Thyroid gland (tissue), 4 donors: ENCODE results near the gene TBC1D16. TPM values are rescaled to one million over a fixed set of nuclear protein-coding genes. Genes with fewer than 3 reads are reported as not detected.

Experiments
- DNase-seq, 2 donors: peaks; one replicate each; pipeline ENCODE4 v3.0.0-alpha.2; 2019
- H3K27ac ChIP-seq, 3 donors: fragments of 200-600 bp; sonication (generic); 1 replicate in 2 of 3; 2 replicates in 1 of 3; pipeline ENCODE4 v1.5.1; 2016 to 2019; ENCODE audit warnings: mild to moderate bottlenecking in 1 of 3, moderate library complexity in 1 of 3
- H3K27me3 ChIP-seq: fragments of 200-600 bp; sonication (generic); one replicate; pipeline ENCODE4 v1.5.1; 2019
- H3K36me3 ChIP-seq, 2 donors: fragments of 200-600 bp; sonication (generic); one replicate each; pipeline ENCODE4 v1.5.1; 2016 to 2019
- H3K4me1 ChIP-seq, 2 donors: fragments of 200-600 bp; sonication (generic); one replicate each; pipeline ENCODE4 v1.5.1; 2017 to 2019
- H3K4me3 ChIP-seq, 3 donors: fragments of 200-600 bp; sonication (generic); replicated peaks in 1 of 3; 1 replicate in 2 of 3; 2 replicates in 1 of 3; pipeline ENCODE4 v1.5.1; 2016; ENCODE audit warnings: mild to moderate bottlenecking in 1 of 3
- H3K9me3 ChIP-seq: fragments of 200-600 bp; sonication (generic); one replicate; pipeline ENCODE4 v1.5.1; 2017
- CTCF ChIP-seq, 6 experiments: fragments of 200-600 bp in 3 of 6; fragments of 450-650 bp in 3 of 6; sonication (generic) in 3 of 6; IDR thresholded peaks; one replicate each; pipeline ENCODE4 v1.5.1; 2016 to 2019; ENCODE audit warnings: antibody characterized with exemption in 6 of 6, mild to moderate bottlenecking in 2 of 6, inconsistent platforms in 1 of 6, moderate library complexity in 1 of 6
- POLR2A ChIP-seq, 2 donors: fragments of 450-650 bp; IDR thresholded peaks; one replicate each; pipeline ENCODE4 v1.6.1; 2017; ENCODE audit warnings: antibody characterized with exemption in 2 of 2, mild to moderate bottlenecking in 2 of 2, moderate library complexity in 1 of 2
- WGBS, 2 donors: methylation state at CpG; one replicate each; pipeline ENCODE4 v1.1.5; 2017; 5-methylcytosine and 5-hydroxymethylcytosine counted together
- intact Hi-C: fragments of 100-400 bp; cut with DNase I; formaldehyde crosslinking; loops from one replicate; pipeline ENCODE4 v1.15.1; 2023
- total RNA-seq, 4 donors: library from RNA; depleted of rRNA; stranded (reverse); fragments of >200 nt; gene quantifications; one replicate each; pipeline ENCODE4 v1.2.3, GENCODE V29; 2016

The TBC1D16 gene
- total RNA-seq, 4 donors from 2014 or later: 25.4 to 32.2 (median 29.8) TPM

GRCh38 chr17:80064696-80065095, 29.0 kb upstream of the TBC1D16 start:
- no peaks in the 10 kb centered on the region for H3K36me3 ChIP-seq
- intact Hi-C loops: no loop called here
- 86 to 92% methylated on average over 8 of the region's 8 CpGs for WGBS, 2 donors
- no peak for TF ChIP-seq POLR2A (IDR thresholded peaks at IDR 0.05)
- no peak for TF ChIP-seq CTCF (IDR thresholded peaks at IDR 0.05)
- no peaks in the 10 kb centered on the region for H3K9me3 ChIP-seq
- peaks cover 0 to 16% of the 10 kb centered on the region in 2 donors for H3K4me1 ChIP-seq
- H3K4me3 ChIP-seq: no peak overlapping the region
- H3K27ac ChIP-seq: no peak overlapping the region
- DNase-seq: no peak
- H3K27me3 ChIP-seq: no peaks in the 10 kb centered on the region

- no peak for TF ChIP-seq CTCF (IDR thresholded peaks at IDR 0.05)
- TF ChIP-seq POLR2A (IDR thresholded peaks at IDR 0.05): no peak
- no peak overlapping the region for H3K4me3 ChIP-seq
- no peaks in the 10 kb centered on the region for H3K27me3 ChIP-seq
- no peaks in the 10 kb centered on the region for H3K9me3 ChIP-seq
- peaks cover 0 to 9% of the 10 kb centered on the region in 2 donors for H3K4me1 ChIP-seq
- WGBS, 2 donors: 85 to 93% methylated on average over 23 to 24 of the region's 27 CpGs
- H3K36me3 ChIP-seq: no peaks in the 10 kb centered on the region
- intact Hi-C loops: no loop called here
- peak; percentile 41 to 63 for DNase-seq
- no peak overlapping the region for H3K27ac ChIP-seq
These were observed 28.3 kb upstream of the TBC1D16 start for GRCh38 chr17:80063830-80064585.

DNA sequence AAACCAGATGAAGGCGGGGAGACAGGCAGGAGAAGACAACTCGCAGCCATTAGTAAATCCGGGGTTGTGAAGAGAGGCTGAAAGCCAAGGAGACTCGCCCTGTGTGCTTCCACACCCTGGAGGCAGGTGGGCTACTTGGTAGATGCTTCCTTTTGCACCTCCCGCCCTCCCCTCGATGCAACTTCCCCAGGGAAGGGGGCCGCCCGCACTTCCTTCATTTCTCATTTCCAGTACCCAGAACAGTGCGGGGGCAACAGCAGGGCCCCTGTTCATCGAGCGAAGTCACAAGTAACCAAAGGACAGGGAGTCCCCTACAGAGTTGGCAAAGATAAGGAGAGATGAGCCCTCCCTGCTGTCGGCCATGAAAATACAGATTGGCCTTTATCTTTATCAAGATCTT, 25.7 kb upstream of the TBC1D16 start:
- Histone ChIP-seq H3K27ac (no peak overlapping the region), H3K4me1 (peaks cover 0 to 4% of the 10 kb centered on the region in 2 donors), H3K4me3 (no peak overlapping the region), H3K27me3 (no peaks in the 10 kb centered on the region), H3K36me3 (no peaks in the 10 kb centered on the region), H3K9me3 (no peaks in the 10 kb centered on the region)
- WGBS, 2 donors: 95% methylated on average over 12 of the region's 12 CpGs
- intact Hi-C loops: no loop called here
- DNase-seq: no peak
- no peak for TF ChIP-seq POLR2A (IDR thresholded peaks at IDR 0.05)
- TF ChIP-seq CTCF (IDR thresholded peaks at IDR 0.05): no peak

DNA sequence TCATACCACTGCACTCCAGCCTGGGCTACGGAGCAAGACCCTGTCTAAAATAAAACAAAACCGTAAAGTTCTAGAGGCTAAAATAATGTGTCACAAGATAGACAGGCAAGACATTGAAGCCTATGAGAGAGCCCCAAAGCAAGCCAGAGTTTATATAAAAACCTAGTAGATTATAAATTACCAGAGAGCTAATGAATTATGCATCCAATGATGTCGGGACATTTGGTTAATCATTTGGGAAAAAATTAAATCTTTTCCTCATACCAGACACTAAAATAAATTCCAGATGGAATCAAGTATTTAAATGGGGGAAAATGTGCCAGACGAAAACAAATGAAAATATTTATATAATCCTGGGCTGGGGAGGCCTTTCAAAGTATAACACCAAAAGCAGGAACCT, 25.0 kb upstream of the TBC1D16 start:
- Histone ChIP-seq H3K9me3 (no peaks in the 10 kb centered on the region), H3K27me3 (no peaks in the 10 kb centered on the region), H3K27ac (no peak overlapping the region), H3K36me3 (no peaks in the 10 kb centered on the region), H3K4me1 (peaks cover 0 to 4% of the 10 kb centered on the region in 2 donors), H3K4me3 (no peak overlapping the region)
- intact Hi-C loops: no loop called here
- TF ChIP-seq CTCF (IDR thresholded peaks at IDR 0.05): no peak
- no peak for TF ChIP-seq POLR2A (IDR thresholded peaks at IDR 0.05)
- no peak for DNase-seq
- WGBS, 2 donors: 82 to 83% methylated on average over 4 of the region's 4 CpGs

DNA sequence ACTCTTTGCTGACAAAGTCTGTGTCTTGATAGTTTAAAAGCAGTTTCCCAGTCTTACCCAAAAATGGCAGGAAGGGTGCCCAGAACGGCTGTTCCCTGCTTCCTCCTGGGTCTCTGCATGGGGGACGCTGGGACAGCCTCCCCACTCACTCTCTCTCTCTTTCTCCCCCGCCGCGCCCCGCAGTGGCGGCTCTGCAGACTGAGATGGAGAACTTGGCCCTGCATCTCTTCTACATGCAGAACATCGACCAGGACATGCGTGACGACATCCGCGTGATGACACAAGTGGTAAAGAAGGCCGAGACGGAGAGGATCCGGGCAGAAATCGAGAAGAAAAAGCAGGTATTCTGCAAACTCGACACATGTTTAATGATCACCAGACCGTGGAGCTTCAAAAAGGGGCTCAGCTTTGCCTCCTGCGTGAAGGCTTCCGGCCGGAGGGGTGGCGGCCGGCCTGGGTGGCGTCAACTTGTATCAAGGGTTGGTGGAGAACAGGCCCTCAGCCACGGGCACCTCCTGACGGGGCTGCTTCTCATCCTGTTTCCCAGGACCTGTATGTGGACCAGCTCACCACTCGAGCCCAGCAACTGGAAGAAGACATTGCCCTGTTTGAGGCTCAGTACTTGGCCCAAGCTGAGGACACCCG, 22.8 kb upstream of the TBC1D16 start:
- intact Hi-C loops: no loop called here
- H3K4me1 ChIP-seq: no peaks in the 10 kb centered on the region
- no peak for TF ChIP-seq POLR2A (IDR thresholded peaks at IDR 0.05)
- no peak for TF ChIP-seq CTCF (IDR thresholded peaks at IDR 0.05)
- H3K27me3 ChIP-seq: no peaks in the 10 kb centered on the region
- no peaks in the 10 kb centered on the region for H3K9me3 ChIP-seq
- H3K4me3 ChIP-seq: no peak overlapping the region
- no peaks in the 10 kb centered on the region for H3K36me3 ChIP-seq
- no peak for DNase-seq
- H3K27ac ChIP-seq: no peak overlapping the region
- WGBS, 2 donors: 81 to 85% methylated on average over 27 to 28 of the region's 28 CpGs
